Kasumi-1 (cell line): ENCODE results near the gene TRIM36.

Experiments used
- DNase-seq, 2 experiments: peaks; one replicate each; lab custom pipeline; 2025; lab: John Stamatoyannopoulos, UW

The TRIM36 gene

GRCh38 chr5:115166744-115167393 lies 2.8 kb downstream of the TRIM36 start:
- DNase-seq = no peak

GRCh38 chr5:115165790-115166189 lies 3.9 kb downstream of the TRIM36 start:
- no peak for DNase-seq

DNA sequence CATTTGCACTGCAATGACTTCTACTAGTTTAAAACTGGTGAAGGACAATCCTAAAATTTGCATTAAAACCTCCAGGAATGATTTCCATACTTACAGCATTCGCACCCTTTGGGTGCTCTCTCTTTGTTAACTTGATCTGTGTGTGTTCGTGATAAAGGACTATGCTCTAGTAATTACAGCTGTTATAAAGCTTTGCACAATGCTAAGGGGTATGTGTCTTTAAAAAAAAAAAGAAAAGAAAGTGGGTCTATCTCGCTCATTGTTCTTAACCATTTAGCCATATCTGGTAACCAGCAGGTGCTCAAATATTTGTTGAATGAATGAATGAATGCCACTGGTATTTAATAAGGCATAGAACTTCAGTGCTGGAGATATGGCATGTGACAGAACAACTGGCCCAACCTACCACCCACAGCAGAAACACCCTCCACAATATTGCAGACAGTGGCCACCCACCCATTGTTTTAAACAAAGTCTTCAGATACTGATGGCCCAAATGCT lies 8.7 kb downstream of the TRIM36 start:
- DNase-seq = no peak

- no peak for DNase-seq
Observed at GRCh38 chr5:115151208-115151805, 18.4 kb downstream of the TRIM36 start.

DNA sequence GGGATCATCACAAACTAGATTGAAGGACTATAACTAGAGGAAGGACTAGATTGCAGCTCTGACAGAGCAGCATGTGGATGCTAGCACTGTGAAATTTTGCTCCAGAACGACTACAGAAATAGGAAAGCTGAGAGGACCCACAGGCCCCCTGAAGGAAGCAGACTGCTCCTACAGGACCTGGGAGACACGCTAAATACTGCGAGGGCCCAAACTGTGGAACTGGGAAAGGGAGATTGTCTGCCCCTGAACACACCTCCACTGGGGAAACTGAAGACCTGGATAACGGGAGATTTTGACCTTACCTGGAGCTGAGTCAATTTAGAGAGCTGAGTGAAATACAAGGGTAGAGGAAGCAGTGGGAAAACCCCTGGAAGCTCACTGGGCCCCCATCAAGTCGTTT lies 19.2 kb downstream of the TRIM36 start:
- no peak for DNase-seq

DNA sequence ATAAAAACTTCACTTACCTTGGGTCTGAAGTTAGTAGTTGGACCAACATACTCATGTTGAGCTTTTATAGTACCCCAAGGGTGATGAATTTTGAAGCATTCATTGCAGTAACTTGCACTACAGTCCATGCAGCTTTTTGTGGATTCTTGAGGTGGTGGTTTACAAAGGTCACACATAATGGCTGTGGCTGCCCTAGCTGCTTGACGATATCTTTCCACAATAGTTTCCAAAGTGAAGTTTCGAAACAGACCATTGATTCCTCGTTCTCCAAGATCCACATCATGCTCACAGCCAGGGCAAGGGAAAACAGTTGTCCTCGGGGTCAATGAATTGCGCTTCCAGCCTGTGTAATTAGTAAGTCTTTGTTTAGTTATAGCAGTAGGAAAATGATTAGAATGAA lies 22.7 kb downstream of the TRIM36 start:
- DNase-seq = no peak

DNA sequence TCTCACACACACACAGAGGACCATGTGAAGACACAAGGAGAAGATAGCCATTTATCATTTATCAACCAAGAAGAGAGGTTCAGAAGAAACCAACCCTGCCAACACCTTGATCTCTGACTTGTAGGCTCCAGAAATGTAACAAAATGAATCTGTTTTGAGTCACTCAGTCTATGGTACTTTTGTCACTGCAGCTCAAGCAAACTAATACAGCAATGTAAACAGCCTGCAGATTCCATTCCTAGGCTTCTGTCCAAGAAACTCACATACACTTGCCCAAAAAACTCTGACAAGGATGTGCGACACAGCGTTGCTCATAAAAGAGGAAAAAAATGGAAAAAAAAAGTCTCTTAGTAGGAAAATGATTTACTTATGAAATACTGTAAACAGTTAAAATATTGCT lies 33.4 kb downstream of the TRIM36 start:
- DNase-seq = no peak

DNA sequence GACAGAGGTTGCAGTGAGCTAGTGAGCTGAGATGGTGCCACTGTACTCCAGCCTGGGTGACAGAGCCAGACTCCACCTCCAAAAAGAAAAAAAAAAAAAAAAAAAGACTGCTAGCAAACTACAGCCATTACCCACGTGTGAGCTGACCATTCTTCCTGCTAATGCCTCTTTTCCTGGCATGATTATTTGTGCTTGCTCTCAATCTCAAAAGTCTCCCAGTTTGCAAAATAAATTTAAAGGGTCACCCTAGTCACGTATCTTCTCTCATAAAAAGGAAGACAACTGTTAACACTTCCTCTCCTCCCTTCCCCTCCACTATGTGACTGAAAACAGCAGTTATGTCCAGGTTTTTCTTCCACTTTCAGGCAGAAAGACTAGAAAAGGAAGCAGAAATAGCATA lies 37.2 kb downstream of the TRIM36 start:
- peak; percentile 56 to 59 for DNase-seq

GRCh38 chr5:115126303-115126702 lies 43.4 kb downstream of the TRIM36 start:
- no peak for DNase-seq

DNA sequence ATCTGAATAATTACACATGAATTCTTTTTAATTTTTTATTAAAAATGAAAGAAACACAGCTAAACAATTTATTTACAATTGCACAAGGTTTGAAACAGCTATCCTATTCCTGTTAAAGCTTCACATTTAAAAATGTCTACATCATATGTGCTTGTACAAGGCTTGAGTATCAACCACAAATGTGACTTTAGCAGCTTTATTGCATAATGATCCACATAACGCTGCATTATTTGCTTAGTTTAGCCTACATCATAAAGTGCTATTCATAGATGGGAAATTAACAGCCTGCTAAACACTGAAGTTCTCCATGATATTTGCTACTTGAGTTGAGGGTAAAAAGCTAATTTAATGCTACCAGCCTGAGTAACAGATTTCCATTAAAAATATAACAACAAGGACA lies 45.0 kb downstream of the TRIM36 start:
- DNase-seq = no peak

GRCh38 chr5:115116001-115116400 lies 53.7 kb downstream of the TRIM36 start:
- DNase-seq = no peak

DNA sequence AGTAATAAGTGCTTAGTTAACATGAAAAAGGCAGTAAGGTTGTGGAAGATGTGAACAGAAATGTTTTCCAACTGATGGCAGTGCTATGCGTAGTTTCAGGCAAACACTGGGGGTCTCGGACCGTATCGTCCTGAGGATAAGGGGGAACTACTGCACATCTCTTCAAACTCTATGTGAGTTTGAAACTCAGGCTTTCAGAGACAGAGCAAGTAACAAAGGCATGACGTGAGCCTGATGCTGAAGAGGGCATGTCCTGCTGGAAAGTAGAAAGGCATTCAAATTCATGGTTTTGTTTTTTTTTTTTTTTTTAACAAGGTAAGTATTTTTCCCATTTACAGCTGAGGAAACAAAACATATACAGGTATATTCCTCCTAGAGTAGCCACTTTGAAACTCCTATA lies 59.9 kb downstream of the TRIM36 start:
- DNase-seq = no peak

DNA sequence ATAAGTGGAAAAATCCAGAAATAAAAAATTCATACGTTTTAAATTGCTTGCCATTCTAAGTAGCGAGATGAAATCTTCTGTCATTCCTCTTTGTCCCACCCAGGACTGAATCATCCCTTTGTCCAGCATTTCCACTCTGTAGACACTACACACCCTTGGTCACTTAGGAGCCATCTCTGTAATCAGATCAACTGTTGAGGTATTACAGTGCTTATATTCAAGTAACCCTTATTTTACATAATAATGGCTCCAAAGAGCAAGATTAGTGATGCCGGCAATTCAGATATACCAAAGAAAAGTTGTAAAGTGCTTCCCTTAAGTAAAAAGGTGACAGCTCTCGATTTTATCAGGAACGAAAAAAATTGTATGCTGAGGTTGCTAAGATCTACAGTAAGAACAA lies 60.4 kb downstream of the TRIM36 start:
- DNase-seq = no peak

DNA sequence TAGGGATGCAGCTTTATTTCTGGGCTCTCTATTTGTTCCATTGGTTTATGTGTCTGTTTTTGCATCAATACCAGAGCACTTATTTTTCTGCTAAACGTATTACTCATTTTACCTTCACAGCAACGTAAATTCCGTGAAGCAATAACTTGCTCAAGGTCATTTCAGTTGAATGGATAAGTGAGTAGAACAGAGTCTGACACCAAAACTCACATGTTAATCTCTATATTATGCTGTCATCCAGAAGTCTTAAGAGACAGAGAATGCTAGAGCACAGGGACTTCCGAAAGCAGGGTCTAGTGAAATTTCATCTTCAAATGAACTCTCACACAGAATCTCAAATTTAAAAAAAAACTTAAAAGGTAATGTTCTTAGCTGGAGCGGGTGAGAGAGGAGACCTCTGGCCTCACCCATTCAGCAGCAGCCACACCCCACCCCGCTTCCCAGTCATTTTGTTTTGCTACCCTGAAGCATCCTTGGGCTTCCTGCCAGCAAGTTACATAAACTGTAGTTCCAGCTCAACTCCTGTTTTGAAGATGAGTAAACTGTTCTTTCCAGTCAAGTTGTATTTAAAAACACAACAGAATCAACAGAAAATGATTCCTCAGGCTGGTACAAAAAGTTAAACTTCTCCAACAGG lies 69.3 kb downstream of the TRIM36 start:
- DNase-seq = no peak

DNA sequence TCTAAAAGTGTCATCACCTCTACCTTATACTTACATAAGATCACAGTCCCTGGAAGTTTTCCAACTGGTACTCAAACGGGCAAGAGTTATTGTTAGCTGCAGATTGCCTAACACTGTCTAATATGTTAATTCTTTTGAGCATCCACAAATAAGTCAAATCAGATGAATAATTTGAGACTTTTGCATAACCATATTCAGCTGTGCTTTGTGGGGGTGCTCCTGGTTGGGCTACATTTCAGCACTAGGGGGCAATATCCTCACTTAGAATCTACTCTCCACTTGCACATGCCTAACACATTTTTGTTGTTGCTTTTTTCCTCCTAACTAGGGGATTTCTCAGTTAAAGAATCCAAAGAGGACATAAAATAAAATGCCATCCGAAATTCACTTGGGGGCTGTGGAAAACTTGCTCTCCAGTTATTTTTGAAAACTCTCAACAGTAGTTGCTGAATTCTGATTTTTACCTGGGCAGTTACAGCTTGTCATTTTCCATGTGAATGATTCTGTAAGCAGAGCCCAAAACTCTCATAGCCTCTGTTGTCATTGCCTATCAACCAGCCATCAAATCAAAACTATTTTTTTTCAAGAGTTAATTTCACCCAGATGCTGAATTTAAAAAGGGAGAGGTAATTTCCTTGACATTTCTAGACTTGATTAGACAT lies 71.5 kb downstream of the TRIM36 start:
- DNase-seq = peak; percentile 83 to 89

DNA sequence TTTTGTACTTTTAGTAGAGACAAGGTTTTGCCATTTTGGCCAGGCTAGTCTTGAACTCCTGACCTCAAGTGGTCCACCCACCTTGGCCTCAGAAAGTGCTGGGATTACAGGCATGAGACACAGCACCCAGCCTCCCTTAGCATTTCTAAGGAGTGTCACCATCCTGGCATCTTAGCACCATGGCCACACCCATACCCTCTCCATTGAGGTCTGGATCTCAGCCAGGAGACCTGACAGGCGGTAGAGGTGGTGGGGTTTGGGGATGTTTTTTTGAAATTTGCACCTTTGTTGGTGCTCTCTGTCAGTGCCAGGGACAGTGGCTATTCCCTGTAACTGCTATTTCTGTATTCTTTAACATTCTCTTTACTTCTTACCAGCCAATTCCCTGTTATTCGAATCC lies 72.5 kb downstream of the TRIM36 start:
- no peak for DNase-seq

DNA sequence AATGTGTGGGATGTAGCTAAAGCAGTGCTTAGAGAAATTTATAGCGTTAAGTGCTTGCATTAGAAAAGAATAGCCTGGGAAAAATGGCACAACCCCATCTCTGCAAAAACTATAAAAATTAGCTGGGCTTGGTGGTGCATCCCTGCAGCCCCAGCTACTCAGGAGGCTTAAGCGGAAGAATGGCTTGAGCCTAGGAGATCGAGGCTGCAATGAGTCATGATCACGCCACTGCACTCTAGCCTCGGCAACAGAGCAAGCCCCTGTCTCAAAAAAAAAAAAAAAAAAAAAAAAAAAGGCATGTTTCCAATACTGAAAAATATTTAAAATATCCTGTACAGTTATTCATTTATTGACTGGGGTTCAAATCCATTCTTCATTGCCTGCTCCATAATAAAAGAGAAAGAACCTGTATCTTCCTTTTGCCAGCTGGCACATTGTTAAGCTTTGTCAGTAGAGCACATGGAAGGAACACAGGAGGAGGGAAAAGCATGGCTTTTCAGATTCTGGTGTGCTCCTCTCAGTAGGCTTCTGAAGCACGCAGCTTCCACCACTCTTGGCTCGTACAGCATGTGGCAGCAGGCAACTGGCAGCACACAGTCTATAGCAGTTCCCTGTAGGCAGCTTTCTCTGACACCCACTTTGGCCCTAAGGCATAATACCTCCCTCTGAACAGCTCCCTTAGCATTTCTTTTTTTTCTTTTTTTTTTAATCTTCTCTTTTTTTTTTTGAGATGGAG lies 73.5 kb downstream of the TRIM36 start:
- DNase-seq = no peak

DNA sequence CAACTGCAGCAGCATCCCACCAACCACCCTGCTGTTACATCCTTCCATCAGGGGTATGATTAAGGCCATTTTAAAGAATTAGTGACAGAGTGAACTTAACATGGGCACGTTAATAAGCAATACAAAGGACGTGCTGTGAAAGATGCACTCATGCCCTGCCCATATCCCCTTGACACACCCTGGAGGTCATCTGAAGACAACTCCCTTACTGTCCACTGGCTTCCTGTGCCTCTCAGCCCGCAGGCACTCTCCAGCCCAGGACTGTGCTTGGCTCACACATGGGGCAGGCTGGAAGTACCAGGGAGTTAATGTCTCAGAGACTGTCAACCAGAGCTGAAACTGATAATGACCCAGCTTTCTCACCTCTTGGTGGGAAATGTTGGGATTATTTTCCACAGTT lies 81.8 kb downstream of the TRIM36 start:
- DNase-seq = no peak

DNA sequence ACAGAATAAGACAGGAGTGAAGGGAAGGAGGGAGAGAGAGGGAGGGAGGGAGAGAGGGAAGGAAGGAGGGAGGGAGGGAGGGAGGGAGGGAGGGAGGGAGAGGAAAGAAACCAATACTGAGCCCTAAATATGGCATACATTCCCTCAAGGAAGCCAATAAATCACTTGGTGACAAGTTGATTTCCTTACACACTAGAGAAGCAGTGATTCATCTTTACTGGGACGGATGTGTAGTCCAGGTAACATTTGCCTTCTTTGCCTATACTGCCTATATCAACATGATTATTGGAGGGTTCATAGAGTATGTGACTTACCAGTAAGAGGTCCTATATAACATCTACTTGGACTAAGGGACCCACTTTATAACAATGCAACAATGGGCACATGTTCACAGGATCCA lies 83.2 kb downstream of the TRIM36 start:
- no peak for DNase-seq

DNA sequence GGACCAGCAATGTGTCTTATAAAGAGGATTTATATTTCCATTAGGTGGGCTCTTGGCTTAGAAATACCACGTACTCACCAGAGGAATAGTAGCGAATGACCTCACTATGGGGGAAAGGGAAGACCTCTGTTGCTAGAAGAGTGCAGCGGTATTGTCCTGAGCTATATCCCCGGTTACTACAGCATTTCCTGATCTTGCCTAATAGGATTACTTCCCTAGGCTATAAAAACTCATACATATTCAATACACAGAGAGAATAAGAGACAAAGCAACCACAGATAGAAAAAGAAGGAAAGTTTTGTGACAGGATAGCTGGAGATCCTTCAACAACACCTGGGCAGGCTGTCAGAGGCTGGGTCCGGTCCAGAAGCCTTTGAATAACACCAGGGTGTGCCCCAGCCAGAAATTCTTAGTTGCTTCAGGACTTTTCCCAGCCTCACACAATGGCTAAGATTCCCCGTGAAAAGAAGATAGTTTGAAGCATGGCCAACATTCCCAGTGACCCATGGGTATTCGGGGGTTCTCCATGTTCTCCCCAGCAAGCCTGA lies 85.4 kb downstream of the TRIM36 start:
- no peak for DNase-seq

DNA sequence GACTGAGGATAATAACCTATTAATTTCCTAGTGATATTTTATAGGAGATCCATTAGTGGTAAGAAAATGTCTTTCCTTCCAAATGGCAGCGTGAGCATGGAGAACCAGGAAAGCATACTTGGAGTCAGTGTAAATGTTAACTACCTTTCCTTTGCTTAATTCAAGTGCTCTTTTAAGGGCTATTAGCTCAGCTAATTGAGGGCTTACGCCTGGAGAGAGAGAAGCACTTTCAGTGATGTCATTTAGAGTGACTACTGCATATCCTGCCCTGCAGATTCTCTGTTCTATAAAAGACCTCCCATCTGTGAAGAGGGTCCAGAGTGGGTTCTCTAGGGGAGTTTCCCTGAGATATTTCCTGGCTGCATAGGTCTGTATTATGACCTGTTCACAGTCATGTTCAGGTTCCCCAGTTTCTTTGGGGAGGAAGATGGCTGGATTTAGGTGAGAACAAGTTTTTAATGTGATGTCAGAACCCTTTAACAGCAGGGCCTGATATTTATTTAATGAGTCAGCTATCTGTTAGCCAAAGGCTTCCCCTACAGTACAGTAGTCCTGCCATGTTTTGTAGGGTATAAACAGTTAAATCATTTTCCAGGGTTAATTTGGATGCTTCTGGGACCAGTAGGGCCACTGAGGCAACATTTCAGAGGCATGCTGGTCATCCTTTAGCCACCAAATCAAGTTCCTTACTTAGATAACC lies 89.6 kb downstream of the TRIM36 start:
- no peak for DNase-seq
